OCI-LY1 (cell line): Measurements from ENCODE around the gene RAB42.
"Not testable (repeated sequence)": the region's sequence is repeated elsewhere in the genome, so short reads cannot be mapped to it uniquely, and the experiment has no call there.

Source experiments
- H2AFZ ChIP-seq: fragments of 200-600 bp; sonication (generic), shearing (Covaris generic); 2 replicates; pipeline ENCODE4 v1.6.0; 2014; ENCODE audit warnings: antibody characterized with exemption, mild to moderate bottlenecking, low read length
- H3F3A ChIP-seq: fragments of 200-600 bp; sonication (generic), shearing (Covaris generic); 2 replicates; pipeline ENCODE4 v1.6.0; 2014; ENCODE audit warnings: mild to moderate bottlenecking, antibody characterized with exemption, low read length, moderate library complexity; ENCODE audit not compliant: insufficient read depth
- H3K27ac ChIP-seq: fragments of 200-600 bp; sonication (generic); 2 replicates; pipeline ENCODE4 v1.5.1; 2014; ENCODE audit warnings: low read length, mixed run types, mild to moderate bottlenecking, low read depth; ENCODE audit not compliant: poor library complexity, severe bottlenecking
- H3K27me3 ChIP-seq: fragments of 200-600 bp; sonication (generic); 2 replicates; pipeline ENCODE4 v1.6.0; 2014; ENCODE audit warnings: antibody characterized with exemption, mild to moderate bottlenecking, low read length, moderate library complexity; ENCODE audit not compliant: insufficient read depth
- H3K36me3 ChIP-seq: fragments of 200-600 bp; sonication (generic); 2 replicates; pipeline ENCODE4 v1.6.1; 2014; ENCODE audit warnings: mild to moderate bottlenecking, antibody characterized with exemption, low read length, moderate library complexity, mixed read lengths; ENCODE audit not compliant: insufficient read depth
- H3K4me1 ChIP-seq: fragments of 200-600 bp; sonication (generic); 2 replicates; pipeline ENCODE4 v1.5.1; 2014; ENCODE audit warnings: mild to moderate bottlenecking, low read length, moderate library complexity; ENCODE audit not compliant: insufficient read depth, severe bottlenecking
- H3K4me2 ChIP-seq: fragments of 200-600 bp; sonication (generic), shearing (Covaris generic); 2 replicates; pipeline ENCODE4 v1.6.1; 2014; ENCODE audit warnings: low read length
- H3K4me3 ChIP-seq: fragments of 200-600 bp; sonication (generic); 2 replicates; pipeline ENCODE4 v1.5.1; 2014; ENCODE audit warnings: low read length, low read depth, mild to moderate bottlenecking, mixed read lengths; ENCODE audit not compliant: poor library complexity, severe bottlenecking
- H3K79me2 ChIP-seq: fragments of 200-600 bp; shearing (Covaris generic); 2 replicates; pipeline ENCODE4 v1.6.1; 2016; ENCODE audit warnings: mixed run types, low read length, mixed read lengths; ENCODE audit not compliant: insufficient read depth
- H3K9ac ChIP-seq: fragments of 200-600 bp; sonication (generic), shearing (Covaris generic); 2 replicates; pipeline ENCODE4 v1.6.1; 2014; ENCODE audit warnings: mild to moderate bottlenecking, low read length, mixed read lengths
- H3K9me2 ChIP-seq: fragments of 200-600 bp; sonication (generic), shearing (Covaris generic); 2 replicates; pipeline ENCODE4 v1.6.1; 2014; ENCODE audit warnings: low read depth, mild to moderate bottlenecking, low read length, mixed read lengths
- H3K9me3 ChIP-seq: fragments of 200-600 bp; shearing (Covaris generic); 2 replicates; pipeline ENCODE4 v1.6.1; 2014; ENCODE audit warnings: low read length, mixed read lengths
- H4K20me1 ChIP-seq: fragments of 200-600 bp; sonication (generic), shearing (Covaris generic); 2 replicates; pipeline ENCODE4 v1.6.0; 2016; ENCODE audit warnings: mild to moderate bottlenecking, low read length; ENCODE audit not compliant: insufficient read depth
- EZH2 ChIP-seq: fragments of 200-600 bp; sonication (generic), shearing (Covaris generic); IDR thresholded peaks from 2 replicates; pipeline ENCODE4 v1.8.0; 2017; ENCODE audit warnings: borderline replicate concordance, mixed run types, mild to moderate bottlenecking, antibody characterized with exemption, low read length, moderate library complexity, mixed read lengths
- TF ChIP-seq, protein P1 (sequence below): fragments of 200-600 bp; sonication (generic), shearing (Covaris generic); IDR thresholded peaks from 2 replicates; pipeline ENCODE4 v1.5.1; 2017; ENCODE audit warnings: mild to moderate bottlenecking, antibody characterized with exemption, low read length, moderate library complexity, mixed read lengths

Gene RAB42

DNA sequence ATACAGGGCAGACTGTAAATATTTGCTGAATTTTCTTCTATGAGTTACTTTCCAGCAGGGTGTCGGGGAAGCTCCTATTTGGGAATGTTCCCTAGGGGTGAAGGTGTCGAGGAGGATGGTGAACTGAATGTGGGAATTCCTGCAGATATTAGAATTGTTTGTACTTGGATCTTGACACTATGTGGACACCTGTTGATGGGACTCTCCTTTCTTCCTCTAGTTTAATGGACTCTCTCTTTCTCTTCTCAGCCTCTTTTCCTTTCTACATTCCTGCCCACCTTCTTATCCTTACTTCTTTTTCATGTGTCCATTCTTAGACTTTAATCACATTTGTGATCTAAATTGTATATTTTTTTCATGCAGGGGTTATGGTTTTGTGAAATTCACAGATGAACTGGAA lies 25.1 kb upstream of the RAB42 start:
- Histone ChIP-seq H3K79me2 (no peaks in the 10 kb centered on the region), H3K27me3 (no peaks in the 10 kb centered on the region), H2AFZ (no peak overlapping the region), H3K27ac (no peak overlapping the region), H3K4me2 (no peak overlapping the region), H3K36me3 (peaks cover 77% of the 10 kb centered on the region), H3K9me2 (no peaks in the 10 kb centered on the region), H4K20me1 (no peaks in the 10 kb centered on the region), H3K4me3 (no peak overlapping the region), H3K9ac (no peak overlapping the region), H3F3A (no peaks in the 10 kb centered on the region), H3K9me3 (no peaks in the 10 kb centered on the region), H3K4me1 (no peaks in the 10 kb centered on the region)
- TF ChIP-seq, protein P1, sequence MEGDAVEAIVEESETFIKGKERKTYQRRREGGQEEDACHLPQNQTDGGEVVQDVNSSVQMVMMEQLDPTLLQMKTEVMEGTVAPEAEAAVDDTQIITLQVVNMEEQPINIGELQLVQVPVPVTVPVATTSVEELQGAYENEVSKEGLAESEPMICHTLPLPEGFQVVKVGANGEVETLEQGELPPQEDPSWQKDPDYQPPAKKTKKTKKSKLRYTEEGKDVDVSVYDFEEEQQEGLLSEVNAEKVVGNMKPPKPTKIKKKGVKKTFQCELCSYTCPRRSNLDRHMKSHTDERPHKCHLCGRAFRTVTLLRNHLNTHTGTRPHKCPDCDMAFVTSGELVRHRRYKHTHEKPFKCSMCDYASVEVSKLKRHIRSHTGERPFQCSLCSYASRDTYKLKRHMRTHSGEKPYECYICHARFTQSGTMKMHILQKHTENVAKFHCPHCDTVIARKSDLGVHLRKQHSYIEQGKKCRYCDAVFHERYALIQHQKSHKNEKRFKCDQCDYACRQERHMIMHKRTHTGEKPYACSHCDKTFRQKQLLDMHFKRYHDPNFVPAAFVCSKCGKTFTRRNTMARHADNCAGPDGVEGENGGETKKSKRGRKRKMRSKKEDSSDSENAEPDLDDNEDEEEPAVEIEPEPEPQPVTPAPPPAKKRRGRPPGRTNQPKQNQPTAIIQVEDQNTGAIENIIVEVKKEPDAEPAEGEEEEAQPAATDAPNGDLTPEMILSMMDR, result no peak
- TF ChIP-seq EZH2, result no peak

DNA sequence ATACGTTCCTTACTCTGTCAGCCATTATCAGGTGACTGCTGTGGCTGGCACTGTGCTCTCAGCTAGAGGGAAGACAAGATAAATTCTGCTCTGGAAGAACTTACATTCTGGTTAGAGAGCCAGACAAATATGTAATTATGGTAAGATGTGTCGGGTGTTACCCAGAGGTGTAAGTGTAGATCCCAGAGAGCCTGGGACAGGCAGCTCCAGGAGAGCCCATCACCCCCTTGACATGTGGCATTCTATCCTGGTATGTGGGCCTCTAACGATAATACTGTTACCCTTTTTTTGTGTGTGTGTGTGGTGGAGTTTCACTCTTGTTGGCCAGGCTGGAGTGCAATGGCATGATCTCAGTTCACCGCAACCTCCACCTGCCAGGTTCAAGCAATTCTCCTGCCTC lies 20.2 kb upstream of the RAB42 start:
- H2AFZ ChIP-seq, result no peak overlapping the region
- H3K79me2 ChIP-seq, result no peaks in the 10 kb centered on the region
- H3K9me2 ChIP-seq, result no peaks in the 10 kb centered on the region
- H3K4me1 ChIP-seq, result no peaks in the 10 kb centered on the region
- H4K20me1 ChIP-seq, result no peaks in the 10 kb centered on the region
- H3K4me3 ChIP-seq, result no peak overlapping the region
- TF ChIP-seq, protein P1, result no peak
- no peak for TF ChIP-seq EZH2
- no peaks in the 10 kb centered on the region for H3K27me3 ChIP-seq
- no peak overlapping the region for H3K4me2 ChIP-seq
- no peaks in the 10 kb centered on the region for H3K9me3 ChIP-seq
- no peaks in the 10 kb centered on the region for H3F3A ChIP-seq
- no peak overlapping the region for H3K9ac ChIP-seq
- H3K27ac ChIP-seq, result no peak overlapping the region
- H3K36me3 ChIP-seq, result peaks cover 65% of the 10 kb centered on the region

- H3K4me1 ChIP-seq, H2AFZ ChIP-seq, H3K9ac ChIP-seq, H3K27me3 ChIP-seq, H3K4me2 ChIP-seq, H3K79me2 ChIP-seq, H3K27ac ChIP-seq, H4K20me1 ChIP-seq, H3K4me3 ChIP-seq, H3K9me3 ChIP-seq, H3K9me2 ChIP-seq, H3F3A ChIP-seq: not testable (repeated sequence)
- peaks cover 65% of the 10 kb centered on the region for H3K36me3 ChIP-seq
Measured at GRCh38 chr1:28572891-28573290, 19.2 kb upstream of the RAB42 start.

GRCh38 chr1:28573564-28573963 lies 18.5 kb upstream of the RAB42 start:
- Histone ChIP-seq H3K27me3 (no peaks in the 10 kb centered on the region), H3K4me3 (no peak overlapping the region), H3K27ac (no peak overlapping the region), H3K9me2 (no peaks in the 10 kb centered on the region), H3K9me3 (no peaks in the 10 kb centered on the region), H2AFZ (no peak overlapping the region), H3K36me3 (peaks cover 65% of the 10 kb centered on the region), H3K4me1 (no peaks in the 10 kb centered on the region), H4K20me1 (no peaks in the 10 kb centered on the region), H3K4me2 (no peak overlapping the region), H3K79me2 (no peaks in the 10 kb centered on the region), H3K9ac (no peak overlapping the region), H3F3A (peaks cover 8% of the 10 kb centered on the region; the same call in 1 of the 2 replicates)
- TF ChIP-seq EZH2, result no peak
